Measurements from ENCODE around the gene RPL10A. TPM values are rescaled to one million over a fixed set of nuclear protein-coding genes. Genes with fewer than 3 reads are reported as not detected.

RPL10A gene
- total RNA-seq, 2 donors from 2014 or later = 998 to 1,213 TPM

DNA sequence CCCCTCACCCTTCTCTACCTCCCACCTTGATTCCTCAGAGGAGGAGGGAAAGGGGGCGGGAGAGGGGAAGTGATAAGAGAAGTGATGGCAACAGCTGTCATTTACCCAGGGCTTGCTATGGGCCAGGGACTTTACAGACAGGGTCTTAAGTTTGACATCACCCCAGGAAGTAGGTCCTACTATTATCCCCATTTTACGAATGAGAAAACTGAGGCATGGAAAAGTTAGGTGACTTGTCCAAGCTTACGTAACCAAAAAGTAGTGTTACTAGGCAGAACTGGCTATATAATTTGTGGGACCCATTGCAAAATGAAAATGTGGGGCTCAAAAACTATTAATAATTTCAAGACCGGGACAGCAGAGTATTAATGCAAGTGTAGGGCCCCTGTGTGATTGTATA is 26.6 kb upstream of the RPL10A start:
- H3K27ac ChIP-seq = no peak overlapping the region
- H3K27me3 ChIP-seq = no peaks in the 10 kb centered on the region
- no peak for DNase-seq
- TF ChIP-seq CTCF (IDR thresholded peaks at IDR 0.05) = no peak
- H3K9me3 ChIP-seq = no peaks in the 10 kb centered on the region
- no peaks in the 10 kb centered on the region for H3K4me1 ChIP-seq
- H3K9ac ChIP-seq (ENCODE audit: low read depth in 2 of 2, low read length in 2 of 2) = no peak overlapping the region
- H3K4me3 ChIP-seq = no peak overlapping the region
- intact Hi-C loops (cut with DNase I) = no loop called here
- H3K36me3 ChIP-seq = no peaks in the 10 kb centered on the region

DNA sequence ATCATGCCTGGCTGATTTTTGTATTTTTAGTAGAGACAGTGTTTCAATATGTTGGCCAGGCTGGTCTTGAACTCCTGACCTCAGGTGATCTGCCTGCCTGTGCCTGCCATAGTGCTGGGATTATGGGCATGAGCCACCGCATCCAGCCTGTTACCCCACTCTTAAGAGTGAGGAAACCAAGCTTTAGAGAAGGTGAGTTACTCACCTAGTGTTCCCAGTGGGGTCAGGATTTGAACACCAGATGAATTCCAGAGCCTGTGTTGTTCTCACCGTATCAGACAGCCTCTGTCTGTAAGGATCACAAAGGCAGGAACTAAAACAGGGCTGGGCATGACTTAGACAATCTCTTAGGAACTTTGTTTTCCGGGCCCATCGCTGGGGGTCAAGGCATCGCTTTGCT is 25.5 kb upstream of the RPL10A start:
- intact Hi-C loops (cut with DNase I) = no loop called here
- H3K36me3 ChIP-seq = no peaks in the 10 kb centered on the region
- no peaks in the 10 kb centered on the region for H3K27me3 ChIP-seq
- no peak overlapping the region for H3K27ac ChIP-seq
- no peaks in the 10 kb centered on the region for H3K4me1 ChIP-seq
- no peak for DNase-seq
- no peaks in the 10 kb centered on the region for H3K9me3 ChIP-seq
- no peak overlapping the region for H3K4me3 ChIP-seq
- H3K9ac ChIP-seq (ENCODE audit: low read depth in 2 of 2, low read length in 2 of 2) = no peak overlapping the region
- no peak for TF ChIP-seq CTCF (IDR thresholded peaks at IDR 0.05)

DNA sequence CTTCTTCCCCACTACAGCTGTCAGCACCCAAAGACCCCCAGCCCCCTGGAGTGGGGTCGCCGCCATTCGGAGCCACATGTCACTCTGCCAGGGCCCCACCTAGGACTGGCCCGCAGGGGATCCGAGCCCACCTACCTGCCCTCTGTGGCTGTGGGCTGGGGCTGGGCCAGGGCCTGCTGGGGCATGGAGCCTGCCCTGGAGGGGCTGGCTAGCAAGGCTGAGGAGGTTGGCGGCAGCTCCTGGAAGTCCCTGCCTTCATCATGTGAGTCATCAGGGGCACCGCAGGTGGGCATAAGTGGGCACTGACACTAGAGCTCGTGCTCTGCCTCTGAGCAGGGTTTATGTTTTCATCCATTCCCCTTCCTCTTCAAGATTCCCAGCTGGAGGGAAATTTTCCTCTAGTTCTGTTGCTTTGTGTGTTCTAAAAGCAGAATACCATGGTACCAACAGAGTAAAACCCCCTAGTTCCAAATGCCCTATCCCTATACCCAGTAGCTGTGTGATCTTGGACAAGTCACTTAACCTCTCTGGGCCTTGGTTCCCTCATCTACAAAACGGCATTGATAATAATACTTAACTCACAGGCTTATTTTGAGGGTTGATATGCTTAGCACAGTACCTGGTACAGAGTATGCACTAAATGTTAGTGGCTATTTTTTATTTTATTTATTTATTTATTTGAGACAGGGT is 24.7 kb upstream of the RPL10A start:
- Histone ChIP-seq H3K4me3 (no peak overlapping the region), H3K9ac (ENCODE audit: low read depth in 2 of 2, low read length in 2 of 2) (no peak overlapping the region), H3K27me3 (no peaks in the 10 kb centered on the region), H3K36me3 (no peaks in the 10 kb centered on the region), H3K27ac (no peak overlapping the region), H3K4me1 (no peaks in the 10 kb centered on the region), H3K9me3 (no peaks in the 10 kb centered on the region)
- DNase-seq = no peak
- intact Hi-C loops (cut with DNase I) = no loop called here
- TF ChIP-seq CTCF (IDR thresholded peaks at IDR 0.05) = no peak

- Histone ChIP-seq H3K9ac (ENCODE audit: low read depth in 2 of 2, low read length in 2 of 2) (no peak overlapping the region), H3K36me3 (no peaks in the 10 kb centered on the region), H3K27ac (no peak overlapping the region), H3K9me3 (no peaks in the 10 kb centered on the region), H3K27me3 (no peaks in the 10 kb centered on the region), H3K4me1 (no peaks in the 10 kb centered on the region), H3K4me3 (no peak overlapping the region)
- intact Hi-C loops (cut with DNase I) = loop anchor here (5.0 kb wide), 1 partner anchor 148 kb away; the partner anchor contains the start of gene DEF6
- no peak for DNase-seq
- no peak for TF ChIP-seq CTCF (IDR thresholded peaks at IDR 0.05)
Measured at GRCh38 chr6:35445691-35446090, 22.5 kb upstream of the RPL10A start.

DNA sequence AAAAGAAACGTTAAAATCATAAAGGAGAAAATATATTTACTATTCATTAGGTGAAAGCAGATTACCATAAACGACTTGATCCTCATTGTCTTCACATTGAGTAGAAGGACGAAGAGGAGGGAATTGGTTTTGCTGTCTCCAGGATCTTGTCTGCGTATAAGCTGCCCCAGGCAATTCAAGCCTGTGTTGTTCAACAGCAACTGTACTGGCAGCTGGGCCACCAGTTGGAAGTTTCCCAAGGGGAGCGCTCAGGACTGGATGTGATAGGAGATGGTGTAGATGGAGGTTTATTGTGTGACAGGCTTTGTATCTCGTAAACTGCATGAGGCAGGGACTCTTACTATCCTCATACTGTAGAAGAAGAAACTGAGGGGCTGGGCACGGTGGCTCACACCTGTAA is 20.0 kb upstream of the RPL10A start:
- H3K4me3 ChIP-seq = no peak overlapping the region
- no peak for DNase-seq
- intact Hi-C loops (cut with DNase I) = loop anchor here (5.0 kb wide), 1 partner anchor 151 kb away; the partner anchor contains the start of gene DEF6
- no peak overlapping the region for H3K27ac ChIP-seq
- no peaks in the 10 kb centered on the region for H3K27me3 ChIP-seq
- no peaks in the 10 kb centered on the region for H3K9me3 ChIP-seq
- peaks cover 6% of the 10 kb centered on the region for H3K4me1 ChIP-seq
- no peak for TF ChIP-seq CTCF (IDR thresholded peaks at IDR 0.05)
- H3K36me3 ChIP-seq = no peaks in the 10 kb centered on the region
- H3K9ac ChIP-seq (ENCODE audit: low read depth in 2 of 2, low read length in 2 of 2) = no peak overlapping the region
